ENCODE measurements around the gene GFOD2. TPM values are rescaled to one million over a fixed set of nuclear protein-coding genes. Genes with fewer than 3 reads are reported as not detected.

GFOD2 gene
- total RNA-seq, 1 experiment from 2014 or later: 26.2 TPM

DNA sequence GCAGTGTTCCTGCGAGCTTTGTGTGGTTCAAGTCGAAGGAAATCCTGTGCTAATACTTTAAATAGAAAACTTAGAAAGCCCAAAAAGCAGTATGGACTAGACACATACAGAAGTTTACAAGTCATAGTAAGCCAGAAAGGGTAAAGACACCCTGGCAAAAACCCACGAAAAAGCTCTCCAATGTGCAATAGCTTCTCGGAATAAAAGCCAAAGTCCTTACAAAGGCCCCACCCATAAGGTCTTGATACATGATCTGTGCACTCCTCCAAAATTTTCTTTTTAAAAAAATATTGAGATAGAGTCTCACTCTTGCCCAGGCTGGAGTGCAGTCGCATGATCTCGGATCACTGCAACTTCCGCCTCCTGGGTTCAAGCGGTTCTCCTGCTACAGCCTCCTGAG is 42.2 kb downstream of the GFOD2 start:
- in situ Hi-C loops (cut with HindIII; ENCODE audit: low sequenced_read_pairs): loop anchor here (25.0 kb wide), 1 partner anchor 210 kb away; the partner anchor contains the start of genes NRN1L and PSKH1
- DNase-seq (ENCODE audit: low spot score): no peak

DNA sequence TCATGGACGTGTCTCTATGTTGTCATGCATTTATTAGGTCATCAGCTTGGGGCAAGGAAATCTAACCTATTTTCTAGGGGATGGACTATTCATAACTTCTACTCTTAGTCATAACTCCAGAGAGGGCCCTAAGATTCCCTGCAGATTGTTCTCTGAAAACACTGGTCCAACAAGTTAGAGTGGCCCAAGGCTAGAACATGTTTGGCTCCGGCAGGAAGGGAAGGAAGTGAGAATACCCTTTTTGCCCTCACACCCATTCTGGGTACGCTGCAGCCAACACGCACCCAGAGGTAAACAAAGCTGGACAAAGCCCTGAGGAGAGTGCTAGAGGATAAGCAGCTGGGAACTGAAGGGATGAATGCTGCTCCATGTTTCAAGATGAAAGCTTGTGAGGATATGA is 42.6 kb downstream of the GFOD2 start:
- in situ Hi-C loops (cut with HindIII; ENCODE audit: low sequenced_read_pairs): loop anchor here (25.0 kb wide), 1 partner anchor 211 kb away; the partner anchor contains the start of genes NRN1L and PSKH1
- DNase-seq (ENCODE audit: low spot score): no peak

DNA sequence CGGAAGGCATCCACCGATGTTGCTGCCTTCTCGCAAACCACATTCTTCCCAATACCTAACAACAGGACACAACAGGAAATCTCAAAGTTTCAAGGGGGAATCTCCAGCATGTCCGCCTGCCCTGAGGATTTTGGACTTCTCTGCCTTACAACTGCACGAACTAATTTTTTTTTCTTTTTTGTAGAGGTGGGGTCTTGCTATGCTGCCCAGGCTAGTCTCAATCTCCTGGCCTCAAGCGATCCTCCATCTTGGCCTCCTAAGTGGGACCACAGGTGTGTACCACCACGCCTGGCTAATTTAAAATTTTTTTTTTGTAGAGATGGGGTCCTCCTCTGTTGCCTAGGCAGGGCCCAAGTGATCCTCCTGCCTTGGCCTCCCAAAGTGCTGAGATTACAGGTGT is 43.1 kb downstream of the GFOD2 start:
- in situ Hi-C loops (cut with HindIII; ENCODE audit: low sequenced_read_pairs): loop anchor here (25.0 kb wide), 1 partner anchor 211 kb away; the partner anchor contains the start of genes NRN1L and PSKH1
- DNase-seq (ENCODE audit: low spot score): no peak

DNA sequence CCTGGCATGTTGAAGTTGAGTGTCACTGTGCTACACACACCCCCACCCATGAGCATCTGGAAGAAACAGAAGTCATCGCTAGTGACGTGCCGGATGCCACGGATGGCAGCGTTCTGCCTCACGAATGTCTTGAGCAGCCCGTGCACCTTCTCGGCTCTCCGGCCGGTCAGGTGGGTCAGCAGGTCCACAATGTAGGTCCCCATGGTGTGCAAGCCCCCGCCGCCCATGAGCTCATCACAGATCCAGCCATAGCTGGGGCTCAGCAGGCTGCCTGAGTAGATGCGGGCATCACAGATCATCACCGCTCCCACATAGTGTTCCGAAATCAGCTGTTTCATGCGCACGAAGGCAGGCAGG is 43.6 kb downstream of the GFOD2 start:
- in situ Hi-C loops (cut with HindIII; ENCODE audit: low sequenced_read_pairs): loop anchor here (25.0 kb wide), 1 partner anchor 212 kb away; the partner anchor contains the start of genes NRN1L and PSKH1
- DNase-seq (ENCODE audit: low spot score): no peak

DNA sequence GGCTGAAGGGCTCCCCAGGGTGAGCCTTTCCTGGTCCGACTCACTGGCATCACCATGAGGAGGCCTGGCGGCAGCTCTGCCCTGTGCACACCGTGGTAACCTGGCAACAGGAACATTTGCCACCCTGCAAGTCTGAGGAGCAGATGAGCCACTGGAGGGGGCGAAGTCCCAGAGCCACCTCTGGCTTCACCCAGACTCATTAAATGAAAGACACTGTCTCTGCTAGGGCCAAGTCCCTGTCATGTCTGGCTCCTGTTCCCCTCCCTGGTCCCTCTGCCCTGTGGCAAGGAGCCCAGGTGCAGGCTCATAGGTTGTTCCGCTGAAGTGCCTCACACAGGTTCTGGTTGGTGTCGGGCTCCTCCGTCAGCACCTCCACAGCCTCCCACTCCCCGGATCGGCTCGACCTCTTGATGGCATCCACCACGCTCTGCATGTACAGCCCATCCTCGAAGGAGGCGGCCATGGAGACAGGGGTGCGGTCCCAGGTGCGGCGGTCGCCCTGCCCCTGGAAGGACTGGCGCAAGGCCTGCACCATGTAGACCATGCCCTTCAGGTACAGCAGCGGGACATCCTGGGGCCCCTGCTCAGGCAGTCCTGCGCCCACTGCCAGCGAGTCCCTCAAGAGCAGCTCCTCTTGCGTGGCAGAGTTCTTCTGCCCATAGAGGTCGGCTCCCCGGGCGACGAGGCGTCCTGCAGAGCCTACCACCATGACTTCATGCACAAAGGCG is 44.1 kb downstream of the GFOD2 start:
- in situ Hi-C loops (cut with HindIII; ENCODE audit: low sequenced_read_pairs): loop anchor here (25.0 kb wide), 1 partner anchor 212 kb away; the partner anchor contains the start of genes NRN1L and PSKH1
- DNase-seq (ENCODE audit: low spot score): peak; percentile 56

DNA sequence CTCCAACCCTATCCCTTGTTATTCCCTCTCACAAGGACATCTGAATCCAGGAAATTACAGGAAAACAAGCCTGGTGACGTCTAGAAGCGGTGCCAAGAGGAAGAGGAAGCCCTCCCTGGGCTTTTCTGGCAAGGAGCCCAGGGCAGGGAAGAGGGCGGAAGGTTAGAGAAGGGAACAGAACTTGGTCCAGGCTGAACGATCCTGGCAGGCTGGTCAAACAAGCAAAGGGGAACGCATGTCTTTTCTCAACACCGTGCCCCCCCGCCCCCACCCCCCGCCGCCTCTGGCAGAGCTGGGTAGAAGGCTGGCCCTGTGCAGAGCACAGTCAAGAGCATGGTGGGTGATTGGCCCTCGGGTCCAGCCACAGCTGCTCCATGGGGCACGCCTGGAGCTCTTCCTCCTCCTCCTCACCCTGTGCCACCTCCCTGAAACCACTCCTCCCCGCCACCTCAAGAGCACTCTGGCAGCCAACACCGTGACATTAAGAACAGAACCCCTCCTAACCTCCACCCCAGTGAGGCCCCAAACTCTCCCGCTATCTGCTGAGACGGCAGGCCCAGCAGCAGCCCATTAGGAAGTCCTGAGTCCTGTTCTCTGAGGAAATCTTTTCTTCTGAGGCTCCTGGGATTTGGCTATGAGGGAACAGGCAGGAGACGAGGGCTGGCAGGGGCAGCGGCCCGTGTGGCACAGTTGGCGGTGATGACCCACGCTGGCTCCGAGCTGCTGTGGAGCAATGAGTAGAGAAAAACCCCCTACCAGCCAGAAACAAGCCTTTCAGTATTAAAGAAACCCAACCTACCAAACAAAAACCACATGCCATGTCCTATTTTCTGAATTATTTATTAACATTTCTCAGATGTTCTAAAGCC is 45.2 kb downstream of the GFOD2 start:
- in situ Hi-C loops (cut with HindIII; ENCODE audit: low sequenced_read_pairs): no loop called here
- peak; percentile 82 for DNase-seq (ENCODE audit: low spot score)

DNA sequence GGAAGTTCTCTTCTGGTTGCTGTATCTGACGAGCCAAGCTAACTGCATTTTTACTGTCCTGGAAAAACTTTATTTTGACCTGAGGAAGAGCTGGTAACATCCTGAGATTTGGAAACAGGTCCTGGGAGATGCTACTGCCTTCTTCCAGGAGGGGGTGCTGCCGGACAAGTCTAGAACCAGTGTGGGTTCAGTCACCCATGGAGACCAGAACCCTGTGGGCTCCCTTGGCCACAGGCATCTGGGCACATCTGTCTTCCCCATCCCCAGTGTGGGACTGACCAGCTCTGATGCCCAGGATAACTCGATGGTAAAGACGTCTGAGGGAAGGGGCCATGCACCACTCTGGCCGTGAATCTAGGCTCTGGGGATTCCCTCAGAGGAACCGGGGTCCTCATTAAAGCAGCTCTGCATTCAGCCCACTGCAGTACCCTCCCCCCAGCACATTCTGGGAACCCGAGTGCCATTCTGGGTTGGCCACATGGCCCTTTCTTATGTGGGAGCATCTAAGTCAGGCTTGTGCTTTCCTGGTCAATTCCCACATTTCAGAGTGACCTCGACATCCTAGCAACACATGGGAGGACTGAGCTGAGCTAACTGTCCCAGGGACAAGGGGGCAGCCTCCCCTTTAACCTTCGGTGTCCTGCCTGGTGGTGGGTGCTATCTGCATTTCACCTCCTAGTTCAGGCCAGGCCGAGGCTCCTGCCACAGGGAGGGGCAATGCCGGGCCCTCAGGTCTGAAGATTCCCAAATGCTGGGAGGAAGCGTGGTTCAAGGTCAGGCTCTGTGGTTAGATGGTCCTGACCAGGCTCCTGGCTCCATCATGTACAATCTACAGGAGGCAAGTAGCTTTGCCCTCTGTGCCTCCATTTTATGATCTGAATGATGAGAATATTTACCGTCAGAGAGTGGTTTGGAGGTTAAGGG is 46.1 kb downstream of the GFOD2 start:
- in situ Hi-C loops (cut with HindIII; ENCODE audit: low sequenced_read_pairs): no loop called here
- DNase-seq (ENCODE audit: low spot score): no peak

DNA sequence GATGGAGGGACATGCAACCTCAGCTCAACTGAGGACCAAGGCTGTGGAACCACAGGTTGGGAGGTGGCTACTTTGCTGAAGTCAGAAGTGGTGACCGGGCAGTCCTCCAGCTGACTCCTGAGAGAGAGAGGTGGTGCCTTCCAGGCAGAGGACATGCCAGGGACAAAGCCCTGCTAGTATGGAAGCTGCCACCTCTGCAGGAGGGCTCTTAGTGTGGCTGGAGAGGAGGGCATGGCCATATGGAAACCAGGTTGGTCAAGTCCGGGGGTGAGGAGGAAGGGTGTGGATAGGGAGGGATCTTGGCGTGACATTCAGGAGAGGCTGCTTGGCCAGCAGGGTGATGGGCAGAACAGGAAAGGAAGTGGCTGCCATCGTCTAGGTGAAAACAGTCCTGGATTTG is 46.8 kb downstream of the GFOD2 start:
- in situ Hi-C loops (cut with HindIII; ENCODE audit: low sequenced_read_pairs): no loop called here
- peak; percentile 98 for DNase-seq (ENCODE audit: low spot score)

DNA sequence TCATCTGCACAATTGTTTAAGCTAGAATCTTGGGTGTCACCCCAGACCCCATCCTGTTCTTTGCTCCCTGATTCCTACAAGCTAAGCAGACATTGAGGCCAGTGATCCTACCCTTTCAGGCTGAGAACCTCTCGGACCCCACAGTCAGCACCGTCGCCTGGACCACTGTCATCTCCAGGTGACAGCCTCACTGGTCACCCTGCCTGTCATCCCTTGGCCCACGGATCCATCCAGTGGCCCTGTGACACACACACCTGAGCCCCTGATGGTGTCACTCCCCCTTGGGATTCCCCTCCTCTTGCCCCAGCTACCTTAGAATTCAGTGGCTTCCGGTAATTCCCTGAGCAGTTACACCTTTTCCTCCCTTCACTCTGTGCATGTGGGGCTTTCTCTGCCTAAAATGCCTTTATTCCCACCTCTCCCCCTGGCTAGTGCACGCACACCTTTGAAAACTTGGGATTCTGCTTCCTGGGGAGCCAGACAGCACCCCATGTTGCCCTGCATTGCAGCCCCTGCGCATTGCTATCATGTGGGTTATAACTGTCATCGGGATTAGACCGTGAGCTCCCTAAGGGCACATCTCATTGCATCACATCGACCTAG is 49.5 kb downstream of the GFOD2 start:
- in situ Hi-C loops (cut with HindIII; ENCODE audit: low sequenced_read_pairs): no loop called here
- no peak for DNase-seq (ENCODE audit: low spot score)

DNA sequence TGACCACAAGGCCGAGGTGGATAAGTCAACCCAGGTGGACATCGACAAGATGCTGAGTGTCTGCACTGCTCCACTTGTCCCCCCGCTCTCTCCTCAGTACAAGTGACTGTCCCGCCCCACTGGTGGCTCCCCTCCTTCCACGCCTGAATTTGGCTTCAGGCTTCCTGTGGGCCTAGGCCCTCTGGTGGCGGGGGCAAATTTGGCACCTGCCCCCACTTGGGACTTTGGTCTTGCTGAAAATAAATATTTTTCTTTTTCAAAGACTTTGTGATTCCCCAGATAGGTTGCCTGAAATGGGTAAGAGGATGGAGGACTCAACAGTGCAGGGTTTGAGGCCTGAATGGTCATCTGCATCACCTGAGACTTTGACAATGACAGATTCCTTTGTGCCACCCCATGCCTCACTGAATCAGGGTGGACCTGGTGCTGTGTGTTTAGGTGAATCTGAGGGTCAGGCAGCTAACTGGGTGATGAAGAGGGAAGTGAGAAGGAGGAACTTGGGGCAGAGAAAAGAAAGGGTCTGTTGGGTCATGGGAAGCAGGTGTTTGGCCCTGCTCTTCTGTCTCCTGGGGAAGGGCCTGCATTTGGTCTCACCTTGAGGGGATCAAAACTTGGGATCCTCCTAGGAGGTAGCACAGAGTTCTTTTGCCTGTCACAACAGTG is 50.5 kb downstream of the GFOD2 start:
- in situ Hi-C loops (cut with HindIII; ENCODE audit: low sequenced_read_pairs): no loop called here

DNA sequence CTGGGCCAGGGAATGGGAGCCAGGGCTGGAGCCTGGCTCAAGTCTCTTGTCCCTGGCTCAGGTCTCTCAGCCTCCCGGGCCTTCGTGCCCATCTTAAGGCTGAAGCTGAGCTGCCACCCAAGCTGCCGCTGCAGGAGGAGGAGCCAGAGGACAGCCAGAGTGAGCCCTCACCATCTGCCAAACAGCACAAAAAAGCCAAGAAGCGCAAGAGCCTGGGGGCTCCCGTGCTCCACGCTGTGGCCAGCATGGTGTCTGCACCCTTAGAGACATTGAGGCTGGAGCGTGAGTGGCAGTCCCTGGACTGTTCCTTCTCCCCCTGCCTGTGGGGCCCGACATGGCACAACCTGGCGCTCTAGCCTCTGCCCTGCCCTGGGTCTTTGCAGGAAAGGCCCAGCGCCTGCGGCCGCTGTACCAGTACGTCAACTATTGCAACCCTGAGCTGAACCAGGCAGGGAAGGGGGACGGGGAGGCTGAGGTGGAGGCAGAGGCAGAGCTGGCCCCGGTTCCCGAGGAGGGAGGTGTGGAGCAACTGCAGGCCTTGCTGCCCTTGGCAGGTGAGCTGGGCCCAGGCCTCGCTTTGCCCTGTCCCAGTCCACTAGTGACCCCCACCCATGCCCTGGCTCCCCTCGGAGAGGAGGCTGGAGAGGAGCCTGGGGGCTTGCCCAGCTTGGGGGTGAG is 51.2 kb downstream of the GFOD2 start:
- DNase-seq (ENCODE audit: low spot score): peak; percentile 86
- in situ Hi-C loops (cut with HindIII; ENCODE audit: low sequenced_read_pairs): no loop called here

More for the DNA sequence above, 50.5 kb downstream of the GFOD2 start:
- no peak for DNase-seq (ENCODE audit: low spot score)

DNA sequence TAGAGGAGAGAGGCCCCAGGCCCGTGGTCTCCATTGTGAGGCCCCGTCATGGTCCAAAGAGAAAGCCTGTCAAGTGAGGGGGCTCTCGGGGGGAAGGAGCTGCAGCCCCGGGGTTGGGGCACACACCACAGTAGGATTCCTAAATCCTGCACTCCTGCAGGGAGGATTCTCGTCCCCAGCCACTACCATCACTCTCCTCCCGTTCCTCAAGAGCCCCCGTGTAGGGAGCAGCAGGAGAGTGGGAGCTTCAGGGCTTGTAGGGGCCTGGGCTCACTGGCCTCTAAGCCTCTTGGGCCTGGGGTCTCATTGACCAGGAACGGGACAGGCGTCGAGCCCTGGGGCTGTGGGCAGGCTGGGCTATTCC is 51.7 kb downstream of the GFOD2 start:
- in situ Hi-C loops (cut with HindIII; ENCODE audit: low sequenced_read_pairs): no loop called here
- DNase-seq (ENCODE audit: low spot score): no peak

DNA sequence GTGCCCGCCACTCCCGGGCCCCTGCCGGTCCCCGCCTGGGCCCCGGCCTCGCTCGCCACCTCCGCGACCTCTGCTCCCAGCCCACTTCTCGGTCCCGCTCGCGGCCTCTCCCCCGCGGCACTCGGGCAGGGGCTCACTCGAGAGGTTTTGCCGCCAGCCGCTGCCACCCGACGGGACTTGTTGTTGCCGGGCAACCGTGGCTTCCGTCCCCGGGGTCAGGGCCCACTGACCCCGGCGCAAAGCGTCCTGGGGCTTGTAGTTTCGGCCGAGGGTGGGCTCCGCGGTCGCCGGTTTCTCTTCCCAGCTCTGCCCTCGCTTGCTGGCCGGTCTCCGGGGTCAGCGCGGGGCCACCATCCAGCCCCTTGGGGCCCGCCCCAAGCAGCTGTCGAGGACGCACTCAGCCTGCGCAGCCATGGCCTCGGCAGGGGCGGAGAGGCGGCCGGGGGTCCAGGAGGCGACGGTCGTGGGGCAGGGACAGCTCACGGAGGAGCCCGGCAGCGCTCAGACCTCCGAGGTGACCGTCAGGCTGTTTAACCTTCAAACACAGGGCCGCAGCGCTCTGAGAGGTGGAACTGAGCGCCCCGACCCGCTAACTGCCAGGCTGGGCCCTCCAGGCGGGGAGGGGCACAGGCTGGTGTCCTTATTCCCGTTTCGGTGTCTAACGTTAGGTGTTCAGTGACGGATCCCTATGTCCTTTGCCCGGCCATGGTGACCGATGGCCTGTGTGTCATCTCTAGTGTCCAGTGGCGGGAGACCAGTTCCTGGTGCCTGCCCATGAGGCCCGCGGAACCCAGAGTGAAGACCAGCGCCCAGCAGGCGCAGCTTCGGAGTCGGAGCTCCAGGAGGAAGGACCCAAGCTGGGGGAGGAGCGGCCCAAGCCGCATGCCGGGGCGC is 52.3 kb downstream of the GFOD2 start, which contains the start of the genes C16orf86 and ENKD1:
TSS of gene C16orf86 (plus strand) at position 256 of the 894 bp plus-strand sequence. CDS start at position 413, 157 bp downstream.
TSS of gene ENKD1 (minus strand) at position 192 of the 894 bp plus-strand sequence. CDS start 308 bp downstream, outside the sequence.
- peak; percentile 81 for DNase-seq (ENCODE audit: low spot score)
- in situ Hi-C loops (cut with HindIII; ENCODE audit: low sequenced_read_pairs): no loop called here

DNA sequence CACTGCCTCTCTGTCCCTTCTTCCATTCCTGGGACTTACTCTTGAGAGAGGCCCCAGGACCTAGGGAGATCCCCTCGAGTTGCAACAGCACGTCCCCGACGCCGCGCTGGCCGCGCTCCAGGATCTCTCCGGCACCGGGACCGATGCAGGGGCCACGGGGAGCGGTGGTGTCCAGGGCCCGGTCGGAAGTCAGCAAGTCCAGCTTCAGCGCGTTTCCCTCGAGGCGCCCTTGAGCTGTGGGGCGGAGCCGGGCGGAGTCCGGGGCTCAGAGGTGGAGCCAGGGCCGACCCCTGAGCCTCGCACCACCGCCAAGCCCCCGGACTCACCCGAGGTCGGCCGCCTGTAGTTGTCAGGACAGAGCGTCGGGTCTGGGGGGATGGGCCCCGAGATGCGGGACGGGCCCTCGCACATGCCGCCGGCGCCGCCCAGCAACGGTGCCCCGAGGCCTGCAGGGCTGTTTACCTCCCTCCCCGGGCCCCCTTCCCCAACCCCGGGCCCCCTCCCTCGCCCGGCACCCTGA is 53.0 kb downstream of the GFOD2 start:
- in situ Hi-C loops (cut with HindIII; ENCODE audit: low sequenced_read_pairs): no loop called here

DNA sequence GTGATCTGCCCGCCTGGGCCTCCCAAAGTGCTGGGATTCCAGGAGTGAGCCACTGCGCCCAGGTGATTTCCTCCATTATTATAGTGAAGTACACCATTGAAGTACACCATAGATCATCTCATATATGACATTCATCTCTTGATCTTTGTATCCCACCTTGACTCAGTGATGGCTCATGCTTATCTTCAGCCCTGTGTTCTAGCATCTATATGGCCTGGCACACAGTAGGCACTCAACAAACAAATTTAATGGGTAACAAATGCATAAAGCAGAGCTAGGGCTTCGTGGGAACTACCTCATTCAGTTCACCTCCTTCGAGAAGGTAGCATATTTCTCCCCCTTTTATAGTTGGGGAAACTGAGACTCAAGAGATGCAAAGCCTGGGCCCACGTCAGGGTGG is 53.5 kb downstream of the GFOD2 start:
- in situ Hi-C loops (cut with HindIII; ENCODE audit: low sequenced_read_pairs): no loop called here
- no peak for DNase-seq (ENCODE audit: low spot score)

More for the DNA sequence above, 53.0 kb downstream of the GFOD2 start:
- no peak for DNase-seq (ENCODE audit: low spot score)

DNA sequence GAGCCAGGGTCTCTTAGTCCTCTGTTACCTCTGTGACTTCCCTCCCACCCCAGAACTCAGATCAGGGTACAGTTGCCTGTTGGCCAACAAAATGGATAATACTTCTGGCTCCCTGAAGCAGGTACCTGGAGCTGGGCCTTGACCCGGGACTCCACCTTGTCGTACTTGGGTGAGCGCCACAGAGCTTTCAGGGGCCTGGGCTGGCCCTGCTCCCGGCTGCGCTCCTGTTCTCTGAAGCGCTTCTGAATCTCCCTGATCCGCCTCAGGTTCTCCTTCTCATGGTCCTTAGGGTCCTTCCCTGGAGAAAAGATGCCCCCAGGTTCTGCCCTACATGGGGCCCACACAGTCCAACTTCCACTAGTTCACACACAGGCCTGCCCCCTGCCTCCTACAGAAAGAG is 54.2 kb downstream of the GFOD2 start:
- in situ Hi-C loops (cut with HindIII; ENCODE audit: low sequenced_read_pairs): no loop called here
- DNase-seq (ENCODE audit: low spot score): no peak
